GM12878 (cell line): ENCODE data around the gene TUBA4B. TPM values are rescaled to one million over a fixed set of nuclear protein-coding genes. Genes with fewer than 3 reads are reported as not detected.

ENCODE experiments used
- ATAC-seq: fragments of 200-7000 bp; cut with Tn5 transposase; 3 replicates; pipeline ENCODE4 v1.9.1; 2020; ENCODE audit warnings: mild to moderate bottlenecking, moderate library complexity
- BruUV-seq: library from RNA; stranded (reverse); fragments of 400-500 nt; replicated peaks from 2 replicates; lab custom pipeline; 2021; lab: Mats Ljungman, UMichigan
- CTCF ChIA-PET: fragments of 300-600 bp; sonication (Branson Sonifier 250); formaldehyde crosslinking; extraction: SDS; loops from one replicate; lab custom pipeline; 2021; ENCODE audit warnings: inconsistent platforms; lab: Yijun Ruan, JAX
- POLR2A ChIA-PET: fragments of 350-600 bp; formaldehyde crosslinking; extraction: SDS; loops from one replicate; lab custom pipeline; 2021; ENCODE audit warnings: inconsistent platforms; lab: Charles Lee
- RAD21 ChIA-PET: fragments of 300-600 bp; sonication (Branson Sonifier 250); formaldehyde crosslinking; loops from one replicate; lab custom pipeline; 2023; ENCODE audit warnings: antibody characterized with exemption; ENCODE audit not compliant: unreplicated experiment; lab: Charles Lee
- SMC1A ChIA-PET: fragments of 300-600 bp; sonication (Branson Sonifier 250); formaldehyde crosslinking; loops from one replicate; lab custom pipeline; 2023; ENCODE audit not compliant: unreplicated experiment, uncharacterized antibody; lab: Charles Lee
- DNase-seq: peaks from one replicate; pipeline ENCODE4 v3.0.0-alpha.2; 2011; ENCODE audit warnings: low read depth, low spot score
- FAIRE-seq: peaks from 3 replicates; lab custom pipeline; 2011; peaks lifted over from hg19 to GRCh38; lab: Jason Lieb, UNC
- H2AFZ ChIP-seq: 2 replicates; pipeline ENCODE4 v1.6.0; 2011; ENCODE audit warnings: low read depth, low read length, control low read depth; ENCODE audit not compliant: control insufficient read depth
- H3K27ac ChIP-seq: 2 replicates; pipeline ENCODE4 v1.5.1; 2011; ENCODE audit warnings: control low read depth; ENCODE audit not compliant: control insufficient read depth, insufficient read depth
- H3K27me3 ChIP-seq, 2 experiments: replicated peaks in 1 of 2; 2 replicates each; pipeline versions ENCODE4 v1.6.0 to v1.6.1; 2011; ENCODE audit warnings: low read length in 1 of 2; ENCODE audit not compliant: control insufficient read depth in 2 of 2, insufficient read depth in 2 of 2
- H3K36me3 ChIP-seq, 2 experiments: 2 replicates each; pipeline ENCODE4 v1.5.1; 2011; ENCODE audit warnings: low read length in 1 of 2; ENCODE audit not compliant: control insufficient read depth in 2 of 2, insufficient read depth in 2 of 2
- H3K4me1 ChIP-seq: 2 replicates; pipeline ENCODE4 v1.6.1; 2011; ENCODE audit warnings: mild to moderate bottlenecking, low read length, moderate library complexity, mixed read lengths; ENCODE audit not compliant: control insufficient read depth, insufficient read depth
- H3K4me2 ChIP-seq: 2 replicates; pipeline ENCODE4 v1.6.0; 2011; ENCODE audit warnings: control low read depth; ENCODE audit not compliant: control insufficient read depth, insufficient read depth
- H3K4me3 ChIP-seq: fragments of 200-600 bp; sonication (generic); 2 replicates; pipeline ENCODE4 v1.5.1; 2016
- H3K79me2 ChIP-seq: 2 replicates; pipeline ENCODE4 v1.6.0; 2011; ENCODE audit warnings: low read length; ENCODE audit not compliant: control insufficient read depth, insufficient read depth
- H3K9ac ChIP-seq: 2 replicates; pipeline ENCODE4 v1.8.0; 2011; ENCODE audit warnings: low read length, control low read depth, mixed read lengths; ENCODE audit not compliant: control insufficient read depth, insufficient read depth
- H3K9me3 ChIP-seq: replicated peaks from 3 replicates; pipeline ENCODE4 v1.5.1; 2011; ENCODE audit warnings: mild to moderate bottlenecking, low read length; ENCODE audit not compliant: control insufficient read depth, insufficient read depth
- H4K20me1 ChIP-seq: 2 replicates; pipeline ENCODE4 v1.6.0; 2011; ENCODE audit not compliant: control insufficient read depth, insufficient read depth
- BCL11A ChIP-seq: IDR thresholded peaks from 2 replicates; pipeline ENCODE4 v1.6.1; 2011; ENCODE audit warnings: low read depth, low read length
- DPF2 ChIP-seq: fragments of 450-650 bp; IDR thresholded peaks from 2 replicates; pipeline ENCODE4 v1.6.1; 2017; ENCODE audit warnings: mild to moderate bottlenecking
- ETV6 ChIP-seq, 2 experiments: fragments of 450-650 bp in 1 of 2; IDR thresholded peaks in 1 of 2; conservative IDR thresholded peaks in 1 of 2; 2 replicates each; pipeline ENCODE4 v1.6.1; 2014; ENCODE audit warnings: antibody characterized with exemption in 1 of 2, borderline replicate concordance in 1 of 2, low read depth in 1 of 2, mild to moderate bottlenecking in 1 of 2, moderate library complexity in 1 of 2
- FOXK2 ChIP-seq: fragments of 450-650 bp; IDR thresholded peaks from 2 replicates; pipeline ENCODE4 v1.6.1; 2017; ENCODE audit warnings: mild to moderate bottlenecking, moderate library complexity
- GABPA ChIP-seq: IDR thresholded peaks from 2 replicates; pipeline ENCODE4 v1.6.1; 2014; ENCODE audit warnings: antibody characterized with exemption, low read depth, mild to moderate bottlenecking, inconsistent platforms
- HDGF ChIP-seq: fragments of 450-650 bp; IDR thresholded peaks from 2 replicates; pipeline ENCODE4 v1.6.1; 2016; ENCODE audit warnings: antibody characterized with exemption
- IRF3 ChIP-seq: fragments of 450-650 bp; IDR thresholded peaks from 2 replicates; pipeline ENCODE4 v1.6.1; 2014; ENCODE audit warnings: mild to moderate bottlenecking
- IRF5 ChIP-seq: fragments of 450-650 bp; IDR thresholded peaks from 2 replicates; pipeline ENCODE4 v1.6.1; 2017; ENCODE audit warnings: borderline replicate concordance
- MLLT1 ChIP-seq: fragments of 450-650 bp; IDR thresholded peaks from 2 replicates; pipeline ENCODE4 v1.6.1; 2016; ENCODE audit warnings: mild to moderate bottlenecking
- MYB ChIP-seq: fragments of 150-350 bp; IDR thresholded peaks from 2 replicates; pipeline ENCODE4 v1.6.1; 2014; ENCODE audit warnings: mild to moderate bottlenecking, low read depth, low read length, borderline replicate concordance
- NKRF ChIP-seq: fragments of 450-650 bp; conservative IDR thresholded peaks from 2 replicates; pipeline ENCODE4 v1.6.1; 2017; ENCODE audit warnings: mild to moderate bottlenecking, moderate library complexity
- POLR2AphosphoS2 ChIP-seq: IDR thresholded peaks from 2 replicates; pipeline ENCODE4 v1.6.1; 2011; ENCODE audit warnings: low read depth, mild to moderate bottlenecking, low read length, improper control_type of control experiment, moderate library complexity
- RBBP5 ChIP-seq: fragments of 200-600 bp; sonication (generic); conservative IDR thresholded peaks from 2 replicates; pipeline ENCODE4 v1.6.1; 2016
- SMAD1 ChIP-seq: fragments of 450-650 bp; IDR thresholded peaks from 2 replicates; pipeline ENCODE4 v1.6.1; 2018; ENCODE audit warnings: mild to moderate bottlenecking, low read depth; ENCODE audit not compliant: partially characterized antibody
- SMAD5 ChIP-seq: IDR thresholded peaks from 2 replicates; pipeline ENCODE4 v1.6.1; 2016; ENCODE audit warnings: antibody characterized with exemption, low read depth
- SREBF2 ChIP-seq: IDR thresholded peaks from 2 replicates; pipeline ENCODE4 v1.6.1; 2012; ENCODE audit warnings: mild to moderate bottlenecking, low read length
- WRNIP1 ChIP-seq: IDR thresholded peaks from 2 replicates; pipeline ENCODE4 v1.6.1; 2011; ENCODE audit warnings: low read depth, low read length, improper control_type of control experiment, borderline replicate concordance
- WGBS: methylation state at CpG from one replicate; pipeline ENCODE4 v1.1.6; 2016; ENCODE audit warnings: low lambda C conversion rate; ENCODE audit not compliant: insufficient replicate concordance, insufficient coverage; ENCODE audit errors: missing lambda C conversion rate; 5-methylcytosine and 5-hydroxymethylcytosine counted together
- in situ Hi-C: fragments of 300-500 bp; cut with MboI; formaldehyde crosslinking; loops from 9 replicates; pipeline ENCODE4 v1.14.3; 2018; ENCODE audit warnings: mixed read lengths
- intact Hi-C: fragments of 100-400 bp; cut with micrococcal nuclease; formaldehyde crosslinking; loops from one replicate; pipeline ENCODE4 v1.14.2; 2022; ENCODE audit not compliant: unreplicated experiment
- polyA plus RNA-seq, 11 experiments: library from polyadenylated mRNA; depleted of rRNA in 4 of 11; unstranded in 6 of 11; stranded (reverse) in 5 of 11; fragments of >200 nt; fragmentation: Nextera tagmentation in 4 of 11; fragmentation: Illumina TruSeq in 1 of 11; extraction: Ambion mirVana in 4 of 11; extraction: Trizol in 1 of 11; gene quantifications; 1 replicate in 1 of 11; 2 replicates in 10 of 11; pipeline versions ENCODE4 v1.2.1 to v1.2.3, GENCODE V29; 2011 to 2016; ENCODE audit warnings: inconsistent platforms in 2 of 11, missing spikeins in 2 of 11, low read depth in 1 of 11
- total RNA-seq, 4 experiments: library from RNA; depleted of rRNA in 3 of 4; stranded (reverse); fragments of >200 nt in 3 of 4; fragmentation: Illumina TruSeq in 1 of 4; extraction: Trizol in 1 of 4; gene quantifications; 2 replicates each; pipeline versions ENCODE4 v1.2.1 to v1.2.3, GENCODE V29; 2013 to 2021

Gene TUBA4B
- total and polyA plus RNA-seq, 10 of the 15 experiments (the other 5 are each of a cell fraction or from before 2014, with no cell fraction given), result 0.07 TPM; not detected in 9

GRCh38 chr2:219279151-219279915 is 26.3 kb downstream of the TUBA4B start, which contains the start of gene DNAJB2:
Gene DNAJB2, plus strand, starts transcription at chr2:219279366. Its CDS starts 468 bp downstream, at chr2:219279834.
- CTCF ChIA-PET, result interaction anchor here (0.5 to 13.5 kb wide), 14 partner anchors 14 to 249 kb away, joined by 3 to 257 read pairs (median 21); partner anchors contain the start of genes CNPPD1, DNPEP, GLB1L and SLC23A3
- peak within 1 kb of the TSS; percentile 73 for H3K9ac ChIP-seq
- H3K4me2 ChIP-seq, result peak within 1 kb of the TSS; percentile 95
- peak within 1 kb of the TSS; percentile 90 for H3K27ac ChIP-seq
- H2AFZ ChIP-seq, result peak within 1 kb of the TSS; percentile 98
- no peaks in the 10 kb centered on the region for H3K27me3 ChIP-seq
- H3K4me3 ChIP-seq, result peak within 1 kb of the TSS; percentile 71
- FAIRE-seq (peak; percentile 98), ATAC-seq (peak; percentile 91), DNase-seq (peak; percentile 89)
- intact Hi-C loops (loop anchor here (1.0 to 5.0 kb wide), 7 partner anchors 16 to 318 kb away; partner anchors contain the start of genes ANKZF1, ATG9A, CNPPD1 and NHEJ1), in situ Hi-C loops (no loop called here)
- SMC1A ChIA-PET, result interaction anchor here (0.6 to 8.8 kb wide), 9 partner anchors 14 to 145 kb away, joined by 3 to 98 read pairs (median 4); partner anchors contain the start of genes CNPPD1, GLB1L, NHEJ1 and STK16
- no peaks in the 10 kb centered on the region; a peak in 1 of 4 replicates for H3K36me3 ChIP-seq
- peaks cover 6% of the 10 kb centered on the region for H3K79me2 ChIP-seq
- no peaks in the 10 kb centered on the region for H3K9me3 ChIP-seq
- WGBS, result 1% methylated on average over 59 of the region's 65 CpGs
- no TSS peak for BruUV-seq
- H4K20me1 ChIP-seq, result no peaks in the 10 kb centered on the region
- POLR2A ChIA-PET, result interaction anchor here (0.5 to 7.0 kb wide), 10 partner anchors 12 to 385 kb away, joined by 3 to 160 read pairs (median 15); partner anchors contain the start of genes ANKZF1, ATG9A, CNPPD1 and DNPEP
- RAD21 ChIA-PET, result interaction anchor here (0.8 to 5.9 kb wide), 11 partner anchors 14 to 220 kb away, joined by 3 to 78 read pairs (median 11); partner anchors contain the start of genes CNPPD1, GLB1L, GMPPA and STK16
- peaks cover 26% of the 10 kb centered on the region for H3K4me1 ChIP-seq
- TF ChIP-seq RBBP5 (no peak), HDGF (no peak; the same call in 1 of the 2 replicates), BCL11A (no peak), DPF2 (peak; percentile 90), WRNIP1 (no peak), SMAD1 (no peak), ETV6 (conservative IDR thresholded peaks at IDR 0.05 in 1 of 2, IDR thresholded peaks at IDR 0.05 in 1 of 2; ENCODE audit: borderline replicate concordance in 1 of 2, low read depth in 1 of 2) (no peak), MLLT1 (no peak; the same call in 1 of the 2 replicates), FOXK2 (0 out of 2 replicates have a peak, but pooled peaks have one; percentile 1), NKRF (peak; percentile 93), POLR2AphosphoS2 (peak; percentile 78), SREBF2 (no peak), GABPA (no peak), IRF5 (no peak), MYB (no peak), IRF3 (no peak), SMAD5 (no peak)
